ENCODE data around the gene RASSF10.
"Not testable (repeated sequence)": the region's sequence is repeated elsewhere in the genome, so short reads cannot be mapped to it uniquely, and the experiment has no call there.

RASSF10 gene

GRCh38 chr11:13028322-13028721, 19.2 kb downstream of the RASSF10 start:
- FAIRE-seq = no peak

- FAIRE-seq = no peak
Measured at GRCh38 chr11:13029872-13030271, 20.8 kb downstream of the RASSF10 start.

GRCh38 chr11:13030857-13031256, 21.7 kb downstream of the RASSF10 start:
- FAIRE-seq = no peak

GRCh38 chr11:13031349-13031748, 22.2 kb downstream of the RASSF10 start:
- FAIRE-seq = no peak

GRCh38 chr11:13033760-13034533, 24.8 kb downstream of the RASSF10 start:
- no peak for FAIRE-seq

- no peak for FAIRE-seq
Measured at GRCh38 chr11:13035711-13036110, 26.6 kb downstream of the RASSF10 start.

- no peak for FAIRE-seq
Measured at GRCh38 chr11:13036235-13036634, 27.1 kb downstream of the RASSF10 start.

- no peak for FAIRE-seq
Measured at GRCh38 chr11:13038366-13038765, 29.2 kb downstream of the RASSF10 start.

GRCh38 chr11:13039126-13039525, 30.0 kb downstream of the RASSF10 start:
- no peak for FAIRE-seq

GRCh38 chr11:13040969-13041561, 31.9 kb downstream of the RASSF10 start:
- FAIRE-seq = no peak

- FAIRE-seq = no peak
Measured at GRCh38 chr11:13042873-13043342, 33.8 kb downstream of the RASSF10 start.

- FAIRE-seq = no peak
Measured at GRCh38 chr11:13043912-13044628, 35.0 kb downstream of the RASSF10 start.

- FAIRE-seq = not testable (repeated sequence)
Measured at GRCh38 chr11:13045089-13045488, 36.0 kb downstream of the RASSF10 start.

GRCh38 chr11:13045734-13046133, 36.6 kb downstream of the RASSF10 start:
- FAIRE-seq = no peak

- no peak for FAIRE-seq
Measured at GRCh38 chr11:13046637-13047570, 37.8 kb downstream of the RASSF10 start.

- no peak for FAIRE-seq
Measured at GRCh38 chr11:13047884-13048283, 38.8 kb downstream of the RASSF10 start.

GRCh38 chr11:13051257-13051656, 42.1 kb downstream of the RASSF10 start:
- no peak for FAIRE-seq

- FAIRE-seq = no peak
Measured at GRCh38 chr11:13052130-13052571, 43.0 kb downstream of the RASSF10 start.

GRCh38 chr11:13053255-13053917, 44.3 kb downstream of the RASSF10 start:
- FAIRE-seq = no peak

- FAIRE-seq = no peak
Measured at GRCh38 chr11:13054278-13054677, 45.2 kb downstream of the RASSF10 start.

- no peak for FAIRE-seq
Measured at GRCh38 chr11:13055200-13055599, 46.1 kb downstream of the RASSF10 start.
